H1 (cell line): ENCODE results near the gene SH2D5. TPM values are rescaled to one million over a fixed set of nuclear protein-coding genes. Genes with fewer than 3 reads are reported as not detected.

Source experiments
- HDAC6 ChIP-seq: IDR thresholded peaks from one replicate; pipeline ENCODE4 v1.7.1; 2012; ENCODE audit warnings: low read depth, mild to moderate bottlenecking, inconsistent platforms, low read length, moderate library complexity
- polyA plus RNA-seq, 7 experiments: library from polyadenylated mRNA; depleted of rRNA in 3 of 7; stranded (reverse) in 5 of 7; unstranded in 2 of 7; fragments of >200 nt in 5 of 7; fragments of 200-250 nt in 2 of 7; gene quantifications; 1 replicate in 5 of 7; 2 replicates in 1 of 7; 4 replicates in 1 of 7; pipeline versions ENCODE4 v1.2.1 to v1.2.3, GENCODE V29; 2011 to 2013; ENCODE audit warnings: missing spikeins in 2 of 7, mixed read lengths in 2 of 7
- total RNA-seq: library from RNA; stranded (reverse); fragmentation: NEBNext Ultra II Directional; extraction: Animal tissue kit (Norgen Biotek cat#: 25700); gene quantifications from 2 replicates; pipeline ENCODE4 v1.2.1, GENCODE V29; 2021
- TF ChIP-seq, protein P1 (sequence below): IDR thresholded peaks from 2 replicates; pipeline ENCODE4 v1.6.1; 2011; ENCODE audit warnings: low read depth, mild to moderate bottlenecking, low read length; ENCODE audit not compliant: insufficient read depth

SH2D5 gene
- total and polyA plus RNA-seq, 2 of the 8 experiments (the other 6 are each of a cell fraction or from before 2014, with no cell fraction given): 13.2 to 18.4 TPM

DNA sequence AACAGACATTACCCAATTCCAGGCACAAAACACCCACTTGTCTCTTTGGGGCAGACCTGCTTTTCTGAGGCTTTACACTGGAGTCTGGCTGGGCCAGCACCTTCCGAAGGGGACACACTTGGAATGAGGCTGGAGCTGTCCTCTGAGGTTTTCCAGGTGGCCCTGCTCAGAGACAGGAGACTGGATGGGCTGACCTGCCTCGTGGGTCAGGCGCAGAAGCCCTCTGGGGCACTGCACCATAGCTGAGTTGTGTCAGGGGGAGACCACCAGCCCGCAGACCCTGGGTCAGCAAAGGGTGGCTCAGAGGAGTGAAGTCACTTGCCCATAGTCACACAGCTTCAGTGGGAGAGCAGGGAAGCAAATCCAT lies 1.8 kb downstream of the SH2D5 start (continued):
- TF ChIP-seq, protein P1, sequence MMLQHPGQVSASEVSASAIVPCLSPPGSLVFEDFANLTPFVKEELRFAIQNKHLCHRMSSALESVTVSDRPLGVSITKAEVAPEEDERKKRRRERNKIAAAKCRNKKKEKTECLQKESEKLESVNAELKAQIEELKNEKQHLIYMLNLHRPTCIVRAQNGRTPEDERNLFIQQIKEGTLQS: no peak
- no peak for TF ChIP-seq HDAC6
